Suprapubic skin (tissue), 4 donors: ENCODE data around the gene POU2AF3.

Experiments
- POLR2A ChIP-seq, 2 donors: fragments of 450-650 bp; IDR thresholded peaks; one replicate each; pipeline ENCODE4 v1.6.1; 2017; ENCODE audit warnings: antibody characterized with exemption in 2 of 2, mild to moderate bottlenecking in 2 of 2, moderate library complexity in 2 of 2
- POLR2AphosphoS5 ChIP-seq, 3 donors: sonication (generic); formaldehyde crosslinking; IDR thresholded peaks; one replicate each; pipeline ENCODE4 v1.6.1; 2017; ENCODE audit warnings: antibody characterized with exemption in 3 of 3
- TF ChIP-seq, protein P1 (sequence below), 2 donors: fragments of 200-600 bp in 1 of 2; fragments of 450-650 bp in 1 of 2; sonication (generic) in 1 of 2; IDR thresholded peaks; one replicate each; pipeline ENCODE4 v1.5.1; 2016 to 2019; ENCODE audit warnings: antibody characterized with exemption in 2 of 2, mild to moderate bottlenecking in 1 of 2, moderate library complexity in 1 of 2

DNA sequence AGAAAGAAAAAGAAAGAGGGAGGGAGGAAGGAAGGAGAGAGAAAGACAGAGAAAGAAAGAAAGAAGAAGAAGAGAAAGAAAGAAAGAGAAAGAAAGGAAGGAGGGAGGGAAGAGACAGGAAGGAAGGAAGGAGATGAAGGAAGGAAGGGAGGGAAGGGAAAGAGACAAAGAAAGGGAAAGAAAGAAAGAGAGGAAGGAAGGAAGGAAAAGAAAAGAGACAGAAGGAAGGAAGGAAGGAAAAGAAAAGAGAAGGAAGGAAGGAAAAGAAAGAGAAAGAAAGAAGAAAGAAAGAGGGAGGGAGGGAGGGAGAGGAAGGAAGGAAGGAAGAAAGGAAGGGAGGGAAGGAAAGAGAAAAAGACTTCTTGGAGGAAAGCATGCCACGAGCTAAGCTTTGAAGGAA is 33.7 kb upstream of the POU2AF3 start:
- TF ChIP-seq, protein P1, sequence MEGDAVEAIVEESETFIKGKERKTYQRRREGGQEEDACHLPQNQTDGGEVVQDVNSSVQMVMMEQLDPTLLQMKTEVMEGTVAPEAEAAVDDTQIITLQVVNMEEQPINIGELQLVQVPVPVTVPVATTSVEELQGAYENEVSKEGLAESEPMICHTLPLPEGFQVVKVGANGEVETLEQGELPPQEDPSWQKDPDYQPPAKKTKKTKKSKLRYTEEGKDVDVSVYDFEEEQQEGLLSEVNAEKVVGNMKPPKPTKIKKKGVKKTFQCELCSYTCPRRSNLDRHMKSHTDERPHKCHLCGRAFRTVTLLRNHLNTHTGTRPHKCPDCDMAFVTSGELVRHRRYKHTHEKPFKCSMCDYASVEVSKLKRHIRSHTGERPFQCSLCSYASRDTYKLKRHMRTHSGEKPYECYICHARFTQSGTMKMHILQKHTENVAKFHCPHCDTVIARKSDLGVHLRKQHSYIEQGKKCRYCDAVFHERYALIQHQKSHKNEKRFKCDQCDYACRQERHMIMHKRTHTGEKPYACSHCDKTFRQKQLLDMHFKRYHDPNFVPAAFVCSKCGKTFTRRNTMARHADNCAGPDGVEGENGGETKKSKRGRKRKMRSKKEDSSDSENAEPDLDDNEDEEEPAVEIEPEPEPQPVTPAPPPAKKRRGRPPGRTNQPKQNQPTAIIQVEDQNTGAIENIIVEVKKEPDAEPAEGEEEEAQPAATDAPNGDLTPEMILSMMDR (IDR thresholded peaks at IDR 0.05) = no peak
- TF ChIP-seq POLR2A (IDR thresholded peaks at IDR 0.05) = no peak
- no peak for TF ChIP-seq POLR2AphosphoS5 (IDR thresholded peaks at IDR 0.05)
